ENCODE results near the gene EXOC6.

The EXOC6 gene

GRCh38 chr10:93006435-93007039 lies 158.2 kb downstream of the EXOC6 start:
- no peak for DNase-seq (ENCODE audit: low read depth in 2 of 2, low spot score in 1 of 2)

GRCh38 chr10:93015722-93016121 lies 167.4 kb downstream of the EXOC6 start:
- DNase-seq (ENCODE audit: low read depth in 2 of 2, low spot score in 1 of 2) = no peak

- DNase-seq (ENCODE audit: low read depth in 2 of 2, low spot score in 1 of 2) = no peak
Observed at GRCh38 chr10:93023013-93023650, 174.8 kb downstream of the EXOC6 start.

- DNase-seq (ENCODE audit: low read depth in 2 of 2, low spot score in 1 of 2) = no peak
Observed at GRCh38 chr10:93026072-93026471, 177.8 kb downstream of the EXOC6 start.

GRCh38 chr10:93027508-93027907 lies 179.2 kb downstream of the EXOC6 start:
- DNase-seq (ENCODE audit: low read depth in 2 of 2, low spot score in 1 of 2) = no peak

- DNase-seq (ENCODE audit: low read depth in 2 of 2, low spot score in 1 of 2) = no peak
Observed at GRCh38 chr10:93028883-93029282, 180.6 kb downstream of the EXOC6 start.

- no peak for DNase-seq (ENCODE audit: low read depth in 2 of 2, low spot score in 1 of 2)
Observed at GRCh38 chr10:93030409-93030808, 182.1 kb downstream of the EXOC6 start.

GRCh38 chr10:93032105-93032808 lies 183.9 kb downstream of the EXOC6 start:
- DNase-seq (ENCODE audit: low read depth in 2 of 2, low spot score in 1 of 2) = no peak

- DNase-seq (ENCODE audit: low read depth in 2 of 2, low spot score in 1 of 2) = no peak
Observed at GRCh38 chr10:93032809-93033137, 184.5 kb downstream of the EXOC6 start.

GRCh38 chr10:93034426-93034825 lies 186.1 kb downstream of the EXOC6 start:
- DNase-seq (ENCODE audit: low read depth in 2 of 2, low spot score in 1 of 2) = no peak

GRCh38 chr10:93039110-93039509 lies 190.8 kb downstream of the EXOC6 start:
- DNase-seq (ENCODE audit: low read depth in 2 of 2, low spot score in 1 of 2) = no peak

GRCh38 chr10:93039721-93040120 lies 191.4 kb downstream of the EXOC6 start:
- DNase-seq (ENCODE audit: low read depth in 2 of 2, low spot score in 1 of 2) = no peak

GRCh38 chr10:93054486-93054885 lies 206.2 kb downstream of the EXOC6 start:
- DNase-seq (ENCODE audit: low read depth in 2 of 2, low spot score in 1 of 2) = no peak

GRCh38 chr10:93058139-93058538 lies 209.8 kb downstream of the EXOC6 start:
- no peak for DNase-seq (ENCODE audit: low read depth in 2 of 2, low spot score in 1 of 2)

GRCh38 chr10:93059975-93060886 lies 211.9 kb downstream of the EXOC6 start, which contains the start of gene CYP26C1:
CYP26C1 (plus strand) TSS chr10:93060798; CDS start chr10:93061264, 466 bp downstream.
- no peak for DNase-seq (ENCODE audit: low read depth in 2 of 2, low spot score in 1 of 2)

- no peak for DNase-seq (ENCODE audit: low read depth in 2 of 2, low spot score in 1 of 2)
Observed at GRCh38 chr10:93060887-93061593, 212.7 kb downstream of the EXOC6 start.

- DNase-seq (ENCODE audit: low read depth in 2 of 2, low spot score in 1 of 2) = no peak
Observed at GRCh38 chr10:93061594-93062513, 213.5 kb downstream of the EXOC6 start.

- no peak for DNase-seq (ENCODE audit: low read depth in 2 of 2, low spot score in 1 of 2)
Observed at GRCh38 chr10:93062514-93063143, 214.3 kb downstream of the EXOC6 start.

Data from stimulated activated CD8-positive, alpha-beta memory T cell treated with anti-CD3 and anti-CD28 coated beads, Interleukin-4, amount 100 ng/mL, for 1 hour (primary cell).